GM12892 (cell line): ENCODE results near the gene GRAMD1C.

Experiments used
- DNase-seq: peaks from one replicate; pipeline ENCODE4 v3.0.0; 2011; ENCODE audit not compliant: insufficient read length
- FAIRE-seq: peaks from 2 replicates; lab custom pipeline; 2011; peaks lifted over from hg19 to GRCh38; lab: Jason Lieb, UNC
- POLR2A ChIP-seq: IDR thresholded peaks from 2 replicates; pipeline ENCODE4 v1.6.1; 2011; ENCODE audit warnings: low read depth, low read length, control low read depth
- POLR2AphosphoS5 ChIP-seq: IDR thresholded peaks from 2 replicates; pipeline ENCODE4 v1.6.1; 2011; ENCODE audit warnings: low read depth, low read length, control low read depth
- TAF1 ChIP-seq: IDR thresholded peaks from 2 replicates; pipeline ENCODE4 v1.6.1; 2011; ENCODE audit warnings: low read depth, mild to moderate bottlenecking, control low read depth, low read length, borderline replicate concordance

The GRAMD1C gene

GRCh38 chr3:113910966-113911365 is 72.4 kb downstream of the GRAMD1C start:
- DNase-seq (no peak), FAIRE-seq (no peak)
- TF ChIP-seq POLR2AphosphoS5 (no peak), TAF1 (no peak), POLR2A (no peak)

- FAIRE-seq (peak; percentile 96), DNase-seq (no peak)
- no peak for TF ChIP-seq POLR2A
- no peak for TF ChIP-seq TAF1
- TF ChIP-seq POLR2AphosphoS5: no peak
Measured at GRCh38 chr3:113912552-113913236, 74.1 kb downstream of the GRAMD1C start.

- no peak for DNase-seq
- TF ChIP-seq POLR2A (no peak), POLR2AphosphoS5 (no peak), TAF1 (no peak)
- no peak for FAIRE-seq
Measured at GRCh38 chr3:113914646-113915045, 76.1 kb downstream of the GRAMD1C start.

- TF ChIP-seq POLR2A (no peak), TAF1 (no peak), POLR2AphosphoS5 (no peak)
- DNase-seq: no peak
- no peak for FAIRE-seq
Measured at GRCh38 chr3:113927556-113927955, 89.0 kb downstream of the GRAMD1C start.

- no peak for FAIRE-seq
- no peak for DNase-seq
- TF ChIP-seq TAF1 (no peak), POLR2A (no peak), POLR2AphosphoS5 (no peak)
Measured at GRCh38 chr3:113946831-113947230, 108.2 kb downstream of the GRAMD1C start.

- FAIRE-seq: peak; percentile 51
- peak; percentile 53 for DNase-seq
- TF ChIP-seq POLR2A (no peak), POLR2AphosphoS5 (no peak), TAF1 (no peak)
Measured at GRCh38 chr3:113947372-113948014, 108.9 kb downstream of the GRAMD1C start, which contains the start of gene ZDHHC23. Gene ZDHHC23, plus strand, starts transcription at chr3:113948013. Its CDS starts 790 bp downstream, at chr3:113948803.

DNA sequence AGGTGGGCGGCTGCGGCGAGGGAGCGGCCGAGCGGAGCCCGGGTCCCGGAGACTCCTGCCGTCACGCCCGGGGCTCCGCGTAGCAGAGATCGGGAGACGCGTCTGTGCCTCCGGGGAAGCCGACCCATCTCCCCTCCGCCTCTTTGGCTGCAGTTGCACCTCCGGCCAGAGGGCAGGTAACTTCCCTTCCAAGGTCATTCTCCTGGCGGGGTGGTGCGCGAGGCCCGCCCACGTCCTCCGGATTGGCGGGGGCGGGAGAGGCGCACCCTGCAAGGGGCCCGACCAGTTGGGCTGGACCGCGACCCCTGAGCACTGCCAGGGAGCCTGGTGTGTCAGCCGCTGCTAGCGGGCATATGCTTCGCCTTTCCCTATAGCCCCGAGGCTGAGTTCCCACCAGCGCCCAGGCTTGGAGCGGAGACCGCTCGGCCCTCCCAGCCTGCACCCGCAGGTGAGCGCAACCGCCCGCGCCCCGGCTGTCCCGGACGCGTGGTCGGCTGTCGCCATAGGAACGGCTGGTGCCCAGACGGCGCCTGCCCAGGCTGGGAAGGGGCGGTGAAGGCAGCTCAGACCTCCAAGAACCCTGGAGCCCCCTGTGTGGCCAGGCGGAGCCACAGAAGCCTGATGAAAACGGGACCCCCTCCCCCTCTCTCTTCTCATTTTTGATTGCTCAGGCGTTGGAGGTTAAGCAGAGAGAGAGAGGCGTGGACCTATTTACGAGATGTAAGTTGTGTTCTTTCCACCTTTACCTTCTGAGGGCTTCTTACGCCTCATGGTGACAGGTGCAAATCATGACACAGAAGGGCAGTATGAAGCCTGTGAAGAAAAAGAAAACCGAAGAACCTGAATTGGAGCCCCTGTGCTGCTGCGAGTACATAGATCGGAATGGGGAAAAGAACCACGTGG is 109.7 kb downstream of the GRAMD1C start:
- TF ChIP-seq TAF1: no peak
- no peak for TF ChIP-seq POLR2AphosphoS5
- TF ChIP-seq POLR2A: no peak
- FAIRE-seq: peak; percentile 17
- DNase-seq: peak; percentile 51

DNA sequence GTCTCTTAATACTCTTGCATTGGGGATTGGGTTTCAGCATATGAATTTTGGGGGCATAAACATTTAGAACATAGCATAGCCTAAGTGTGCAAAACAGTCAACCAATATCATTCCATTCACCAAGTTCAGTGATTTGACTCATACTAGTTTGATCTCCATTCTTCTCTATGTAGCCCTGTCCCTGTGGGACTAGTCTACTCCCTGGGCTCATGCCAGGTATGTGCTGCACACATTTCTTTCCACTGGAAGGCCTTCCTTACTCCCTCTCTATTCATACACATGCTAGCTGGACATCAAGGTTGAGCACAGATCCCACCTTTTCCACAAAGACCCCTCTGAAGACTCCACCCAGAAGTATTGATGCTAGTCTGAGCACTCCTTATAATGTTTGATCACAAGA is 114.3 kb downstream of the GRAMD1C start:
- no peak for FAIRE-seq
- DNase-seq: no peak
- no peak for TF ChIP-seq TAF1
- no peak for TF ChIP-seq POLR2AphosphoS5
- TF ChIP-seq POLR2A: no peak

DNA sequence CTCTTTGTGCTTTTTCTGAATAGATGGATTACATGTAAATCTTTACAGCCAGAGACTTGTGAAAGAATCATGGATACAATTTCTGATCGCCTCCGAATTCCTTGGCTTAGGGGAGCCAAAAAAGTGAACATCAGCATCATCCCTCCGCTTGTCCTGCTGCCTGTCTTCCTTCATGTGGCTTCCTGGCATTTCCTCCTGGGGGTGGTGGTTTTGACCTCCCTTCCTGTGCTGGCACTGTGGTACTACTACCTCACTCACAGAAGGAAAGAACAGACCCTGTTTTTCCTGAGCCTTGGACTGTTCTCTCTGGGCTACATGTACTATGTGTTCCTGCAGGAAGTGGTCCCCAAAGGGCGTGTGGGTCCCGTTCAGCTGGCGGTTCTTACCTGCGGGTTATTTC is 115.1 kb downstream of the GRAMD1C start:
- no peak for FAIRE-seq
- no peak for DNase-seq
- TF ChIP-seq POLR2A: no peak
- no peak for TF ChIP-seq TAF1
- no peak for TF ChIP-seq POLR2AphosphoS5

DNA sequence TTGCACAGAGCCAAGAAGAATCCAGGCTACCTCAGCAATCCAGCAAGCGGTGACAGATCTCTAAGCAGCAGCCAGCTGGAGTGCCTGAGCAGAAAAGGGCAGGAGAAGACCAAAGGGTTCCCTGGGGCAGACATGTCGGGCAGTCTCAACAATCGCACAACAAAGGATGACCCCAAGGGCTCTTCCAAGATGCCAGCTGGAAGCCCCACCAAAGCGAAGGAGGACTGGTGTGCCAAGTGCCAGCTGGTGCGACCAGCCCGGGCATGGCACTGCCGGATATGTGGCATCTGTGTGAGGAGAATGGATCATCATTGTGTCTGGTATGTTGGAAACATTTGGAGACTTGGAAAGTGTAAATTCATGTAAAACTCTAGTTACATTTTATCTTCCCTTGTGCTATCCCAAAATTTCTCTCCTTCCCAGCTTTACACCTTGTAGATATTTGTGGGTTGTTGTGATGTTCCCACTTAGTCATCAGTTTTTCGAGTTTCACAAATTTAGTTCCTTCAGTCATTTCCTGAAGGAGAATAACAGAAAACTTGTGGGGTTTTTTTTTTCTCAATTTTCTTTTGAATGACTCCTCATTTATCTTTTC is 115.6 kb downstream of the GRAMD1C start:
- TF ChIP-seq POLR2AphosphoS5: no peak
- TF ChIP-seq TAF1: no peak
- no peak for TF ChIP-seq POLR2A
- FAIRE-seq: no peak
- DNase-seq: no peak

GRCh38 chr3:113963879-113964278 is 125.3 kb downstream of the GRAMD1C start:
- TF ChIP-seq TAF1 (no peak), POLR2A (no peak), POLR2AphosphoS5 (no peak)
- FAIRE-seq (no peak), DNase-seq (no peak)
